ENCODE data around the gene CSNK1E. TPM values are rescaled to one million over a fixed set of nuclear protein-coding genes. Genes with fewer than 3 reads are reported as not detected.

Gene CSNK1E
- total RNA-seq, 2 experiments from 2014 or later = 99.9 to 102 TPM

GRCh38 chr22:38296372-38296771 lies 20.9 kb downstream of the CSNK1E start:
- no peak for DNase-seq
- CTCF ChIA-PET = interaction anchor here (0.5 to 2.4 kb wide), 2 partner anchors 10 to 479 kb away, joined by 3 to 6 read pairs; no protein-coding TSS in a partner anchor
- H3K4me1 Mint-ChIP-seq = no peaks in the 10 kb centered on the region
- H3K27me3 Mint-ChIP-seq = no peaks in the 10 kb centered on the region
- H3K36me3 Mint-ChIP-seq (ENCODE audit: low read depth) = peaks cover 41% of the 10 kb centered on the region
- H3K27ac Mint-ChIP-seq = no peak overlapping the region
- H3K9me3 Mint-ChIP-seq = no peaks in the 10 kb centered on the region
- POLR2A ChIA-PET = interaction anchor here (0.6 to 1.3 kb wide), 3 partner anchors 12 to 182 kb away, joined by 3 to 5 read pairs (median 3); no protein-coding TSS in a partner anchor
- no peak overlapping the region for H3K4me3 Mint-ChIP-seq

- Mint-ChIP-seq H3K4me1 (no peaks in the 10 kb centered on the region), H3K9me3 (no peaks in the 10 kb centered on the region), H3K27ac (no peak overlapping the region), H3K27me3 (no peaks in the 10 kb centered on the region), H3K36me3 (ENCODE audit: low read depth) (peaks cover 38% of the 10 kb centered on the region), H3K4me3 (no peak overlapping the region)
- DNase-seq = no peak
- ChIA-PET CTCF (interaction anchor here (0.5 to 2.4 kb wide), 2 partner anchors 10 to 478 kb away, joined by 3 to 6 read pairs; no protein-coding TSS in a partner anchor), POLR2A (interaction anchor here (0.6 to 1.3 kb wide), 3 partner anchors 11 to 183 kb away, joined by 3 to 5 read pairs (median 3); no protein-coding TSS in a partner anchor)
Measured at GRCh38 chr22:38295863-38296262, 21.4 kb downstream of the CSNK1E start.

- H3K9me3 Mint-ChIP-seq = no peaks in the 10 kb centered on the region
- no peaks in the 10 kb centered on the region for H3K27me3 Mint-ChIP-seq
- peaks cover 35% of the 10 kb centered on the region for H3K36me3 Mint-ChIP-seq (ENCODE audit: low read depth)
- ChIA-PET POLR2A (interaction anchor here (1.3 kb wide), 1 partner anchor 11 kb away, joined by 3 read pairs; no protein-coding TSS in a partner anchor), CTCF (interaction anchor here (2.4 kb wide), 1 partner anchor 11 kb away, joined by 6 read pairs; no protein-coding TSS in a partner anchor)
- no peaks in the 10 kb centered on the region for H3K4me1 Mint-ChIP-seq
- no peak overlapping the region for H3K27ac Mint-ChIP-seq
- H3K4me3 Mint-ChIP-seq = no peak overlapping the region
- no peak for DNase-seq
Measured at GRCh38 chr22:38295339-38295738, 21.9 kb downstream of the CSNK1E start.

- Mint-ChIP-seq H3K4me3 (no peak overlapping the region), H3K36me3 (ENCODE audit: low read depth) (peaks cover 27% of the 10 kb centered on the region), H3K27me3 (no peaks in the 10 kb centered on the region), H3K27ac (no peak overlapping the region), H3K4me1 (no peaks in the 10 kb centered on the region), H3K9me3 (no peaks in the 10 kb centered on the region)
- CTCF ChIA-PET = no interaction called here
- DNase-seq = no peak
- POLR2A ChIA-PET = no interaction called here
Measured at GRCh38 chr22:38294193-38294592, 23.0 kb downstream of the CSNK1E start.

- DNase-seq = no peak
- no peaks in the 10 kb centered on the region for H3K27me3 Mint-ChIP-seq
- no peak overlapping the region for H3K27ac Mint-ChIP-seq
- POLR2A ChIA-PET = interaction anchor here (1.4 kb wide), 1 partner anchor 13 kb away, joined by 5 read pairs; no protein-coding TSS in a partner anchor
- CTCF ChIA-PET = no interaction called here
- H3K4me3 Mint-ChIP-seq = no peak overlapping the region
- H3K4me1 Mint-ChIP-seq = no peaks in the 10 kb centered on the region
- no peaks in the 10 kb centered on the region for H3K9me3 Mint-ChIP-seq
- peaks cover 18% of the 10 kb centered on the region for H3K36me3 Mint-ChIP-seq (ENCODE audit: low read depth)
Measured at GRCh38 chr22:38292694-38293093, 24.5 kb downstream of the CSNK1E start.

GRCh38 chr22:38291201-38291777 lies 25.9 kb downstream of the CSNK1E start:
- no peak for DNase-seq
- no peaks in the 10 kb centered on the region for H3K4me1 Mint-ChIP-seq
- H3K9me3 Mint-ChIP-seq = no peaks in the 10 kb centered on the region
- H3K27ac Mint-ChIP-seq = no peak overlapping the region
- POLR2A ChIA-PET = no interaction called here
- CTCF ChIA-PET = no interaction called here
- H3K36me3 Mint-ChIP-seq (ENCODE audit: low read depth) = peaks cover 11% of the 10 kb centered on the region
- H3K4me3 Mint-ChIP-seq = no peak overlapping the region
- no peaks in the 10 kb centered on the region for H3K27me3 Mint-ChIP-seq

- ChIA-PET POLR2A (no interaction called here), CTCF (no interaction called here)
- H3K4me1 Mint-ChIP-seq = no peaks in the 10 kb centered on the region
- H3K9me3 Mint-ChIP-seq = no peaks in the 10 kb centered on the region
- no peak for DNase-seq
- H3K36me3 Mint-ChIP-seq (ENCODE audit: low read depth) = peaks cover 11% of the 10 kb centered on the region
- no peak overlapping the region for H3K4me3 Mint-ChIP-seq
- no peak overlapping the region for H3K27ac Mint-ChIP-seq
- H3K27me3 Mint-ChIP-seq = no peaks in the 10 kb centered on the region
Measured at GRCh38 chr22:38290347-38290746, 26.9 kb downstream of the CSNK1E start.

- Mint-ChIP-seq H3K27me3 (no peaks in the 10 kb centered on the region), H3K27ac (no peak overlapping the region), H3K4me3 (no peak overlapping the region)
Measured at GRCh38 chr22:38289583-38290082, 27.6 kb downstream of the CSNK1E start.

GRCh38 chr22:38286915-38287669 lies 30.1 kb downstream of the CSNK1E start:
- H3K4me3 Mint-ChIP-seq = no peak overlapping the region
- no peak overlapping the region for H3K27ac Mint-ChIP-seq
- ChIA-PET CTCF (no interaction called here), POLR2A (interaction anchor here (0.6 kb wide), 1 partner anchor 142 kb away, joined by 3 read pairs; no protein-coding TSS in a partner anchor)
- no peaks in the 10 kb centered on the region for H3K27me3 Mint-ChIP-seq
- no peak for DNase-seq
- H3K36me3 Mint-ChIP-seq (ENCODE audit: low read depth) = no peaks in the 10 kb centered on the region
- no peaks in the 10 kb centered on the region for H3K4me1 Mint-ChIP-seq
- no peaks in the 10 kb centered on the region for H3K9me3 Mint-ChIP-seq

More at GRCh38 chr22:38289583-38290082, 27.6 kb downstream of the CSNK1E start:
- ChIA-PET CTCF (interaction anchor here (1.1 kb wide), 1 partner anchor 153 kb away, joined by 3 read pairs; no protein-coding TSS in a partner anchor), POLR2A (interaction anchor here (0.8 kb wide), 1 partner anchor 16 kb away, joined by 3 read pairs; no protein-coding TSS in a partner anchor)
- no peak for DNase-seq
- Mint-ChIP-seq H3K4me1 (no peaks in the 10 kb centered on the region), H3K36me3 (ENCODE audit: low read depth) (peaks cover 9% of the 10 kb centered on the region), H3K9me3 (no peaks in the 10 kb centered on the region)

GRCh38 chr22:38285018-38285417 lies 32.2 kb downstream of the CSNK1E start:
- CTCF ChIA-PET = interaction anchor here (0.9 to 1.1 kb wide), 2 partner anchors 55 to 190 kb away, joined by 3 read pairs; no protein-coding TSS in a partner anchor
- Mint-ChIP-seq H3K27ac (no peak overlapping the region), H3K27me3 (no peaks in the 10 kb centered on the region), H3K4me1 (no peaks in the 10 kb centered on the region), H3K9me3 (no peaks in the 10 kb centered on the region), H3K36me3 (ENCODE audit: low read depth) (no peaks in the 10 kb centered on the region), H3K4me3 (no peak overlapping the region)
- DNase-seq = no peak
- POLR2A ChIA-PET = interaction anchor here (0.9 to 2.0 kb wide), 2 partner anchors 11 to 12 kb away, joined by 3 to 8 read pairs; partner anchors contain the start of gene TMEM184B

- no peaks in the 10 kb centered on the region for H3K27me3 Mint-ChIP-seq
- ChIA-PET CTCF (no interaction called here), POLR2A (interaction anchor here (2.0 kb wide), 1 partner anchor 11 kb away, joined by 8 read pairs; the partner anchor contains the start of gene TMEM184B)
- DNase-seq = no peak
- H3K27ac Mint-ChIP-seq = no peak overlapping the region
- no peaks in the 10 kb centered on the region for H3K36me3 Mint-ChIP-seq (ENCODE audit: low read depth)
- H3K4me3 Mint-ChIP-seq = no peak overlapping the region
- no peaks in the 10 kb centered on the region for H3K4me1 Mint-ChIP-seq
- H3K9me3 Mint-ChIP-seq = no peaks in the 10 kb centered on the region
Measured at GRCh38 chr22:38284042-38284402, 33.2 kb downstream of the CSNK1E start.

- no peaks in the 10 kb centered on the region for H3K9me3 Mint-ChIP-seq
- no peak overlapping the region for H3K27ac Mint-ChIP-seq
- ChIA-PET POLR2A (no interaction called here), CTCF (no interaction called here)
- no peaks in the 10 kb centered on the region for H3K27me3 Mint-ChIP-seq
- no peaks in the 10 kb centered on the region for H3K36me3 Mint-ChIP-seq (ENCODE audit: low read depth)
- DNase-seq = no peak
- no peaks in the 10 kb centered on the region for H3K4me1 Mint-ChIP-seq
- no peak overlapping the region for H3K4me3 Mint-ChIP-seq
Measured at GRCh38 chr22:38282397-38282796, 34.8 kb downstream of the CSNK1E start.

- Mint-ChIP-seq H3K4me1 (peaks cover 19% of the 10 kb centered on the region), H3K27me3 (peaks cover 2% of the 10 kb centered on the region), H3K27ac (no peak overlapping the region), H3K4me3 (no peak overlapping the region), H3K36me3 (ENCODE audit: low read depth) (no peaks in the 10 kb centered on the region), H3K9me3 (no peaks in the 10 kb centered on the region)
- CTCF ChIA-PET = no interaction called here
- DNase-seq = no peak
- POLR2A ChIA-PET = no interaction called here
Measured at GRCh38 chr22:38276166-38276565, 41.1 kb downstream of the CSNK1E start.
